ENCODE measurements around the gene TMEM179. TPM values are rescaled to one million over a fixed set of nuclear protein-coding genes. Genes with fewer than 3 reads are reported as not detected.

TMEM179 gene
- total RNA-seq, 2 donors from 2014 or later, result 0.38 TPM; not detected in 1

DNA sequence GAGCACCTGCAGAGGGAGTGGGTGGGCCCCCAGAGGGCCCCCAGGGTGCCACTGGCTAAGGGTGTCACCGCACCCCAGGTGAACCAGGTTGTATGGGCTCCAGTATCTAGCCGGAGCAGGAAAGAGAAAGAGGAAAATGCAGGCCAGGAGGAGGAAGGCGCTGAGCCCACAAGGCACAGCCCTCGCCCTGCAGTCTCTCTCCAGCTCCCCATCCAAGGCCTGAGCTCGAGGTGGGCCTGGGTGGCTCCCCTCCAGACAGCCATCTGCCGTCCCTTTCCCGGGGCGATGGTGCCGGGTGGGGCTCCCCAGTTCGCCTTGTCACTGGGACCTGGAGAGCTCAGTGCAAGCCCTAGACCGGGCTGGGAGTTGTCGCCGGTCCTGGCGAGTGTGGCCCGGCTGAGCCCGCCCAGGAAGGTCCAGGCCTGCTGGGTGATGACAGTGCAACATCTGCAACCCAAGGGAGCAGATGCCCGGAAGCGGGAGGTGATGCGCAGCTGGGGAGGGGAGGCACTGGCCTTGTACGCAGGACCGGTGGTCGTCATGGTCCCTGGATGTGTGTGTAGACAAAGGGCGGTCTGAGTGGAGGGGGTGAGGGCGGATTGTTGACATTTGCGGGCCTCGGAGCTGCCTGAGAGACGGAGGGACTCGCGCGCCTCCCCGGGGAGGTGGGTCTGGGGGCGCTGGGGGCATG, 716 bp downstream of the TMEM179 start:
- intact Hi-C loops (cut with DNase I), result no loop called here
- peak; percentile 58 for DNase-seq (ENCODE audit: low spot score)

DNA sequence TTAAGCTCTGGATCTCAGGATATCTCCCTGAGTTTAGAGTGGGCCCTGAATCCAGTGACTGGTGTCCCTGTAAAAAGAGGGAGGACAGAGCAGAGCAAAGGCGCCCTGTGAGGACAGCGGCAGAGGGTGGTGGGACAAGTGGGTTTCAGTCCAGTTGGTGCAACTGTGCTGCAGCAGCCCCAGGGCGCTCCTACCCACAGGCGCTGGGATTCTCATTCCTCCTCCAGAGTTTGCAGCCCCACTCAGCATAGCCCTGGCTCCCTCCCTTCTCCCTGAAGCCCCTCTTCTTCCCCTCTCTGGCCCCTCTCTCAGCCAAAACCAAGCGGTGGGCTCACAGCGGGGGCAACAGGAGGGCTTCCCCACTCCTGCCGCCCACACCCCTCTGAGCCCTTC, 1.6 kb downstream of the TMEM179 start:
- intact Hi-C loops (cut with DNase I), result no loop called here
- DNase-seq (ENCODE audit: low spot score), result no peak

DNA sequence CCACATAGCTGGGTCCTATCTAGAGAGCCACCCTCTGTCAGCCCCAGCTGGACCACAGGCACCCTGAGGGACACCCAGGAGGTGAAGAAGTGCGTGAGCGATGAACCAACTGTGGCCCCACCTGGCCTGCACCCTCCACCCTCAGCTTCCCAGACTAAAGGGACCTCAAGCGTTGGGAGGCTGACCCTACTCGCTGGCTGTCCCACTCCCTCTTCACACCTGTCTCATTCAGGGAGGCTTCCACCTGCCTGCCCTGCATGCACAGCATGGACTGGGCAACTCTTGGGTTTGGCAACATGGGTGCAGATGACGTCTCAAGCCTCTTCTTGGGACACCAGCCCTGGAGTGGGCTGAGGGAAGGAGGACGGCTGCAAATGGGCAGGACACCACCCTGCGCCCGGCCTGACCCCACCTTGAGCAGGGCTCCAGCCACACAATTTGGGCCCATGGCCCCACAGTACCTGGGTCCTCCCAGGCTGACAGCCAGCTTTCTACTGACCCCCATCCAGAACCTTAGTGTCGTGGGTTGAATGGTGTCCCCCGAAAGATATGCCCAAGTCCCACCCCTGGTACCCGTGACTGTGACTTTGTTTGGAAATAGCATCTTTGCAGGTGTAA, 2.1 kb downstream of the TMEM179 start:
- intact Hi-C loops (cut with DNase I), result no loop called here
- DNase-seq (ENCODE audit: low spot score), result peak; percentile 74

DNA sequence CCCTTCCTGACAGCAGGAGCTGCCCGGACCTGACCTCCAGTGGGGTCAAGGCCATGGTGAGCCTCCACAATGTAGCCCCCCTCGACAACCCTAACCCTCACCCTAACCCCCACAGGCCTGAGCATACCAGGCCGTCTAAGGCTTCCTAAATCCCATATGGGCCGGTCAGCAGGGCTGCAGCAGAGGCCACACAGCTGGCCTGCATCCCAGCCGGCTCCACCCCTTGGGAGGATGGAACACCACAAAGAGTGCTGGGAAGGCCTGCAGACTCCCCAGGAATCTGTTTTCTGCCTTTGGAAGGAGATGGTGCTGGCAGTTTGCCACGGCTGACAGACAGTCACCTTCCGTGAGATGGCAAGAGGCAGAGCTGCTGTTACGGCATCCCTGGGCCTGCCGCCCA, 2.8 kb downstream of the TMEM179 start:
- peak; percentile 59 for DNase-seq (ENCODE audit: low spot score)
- intact Hi-C loops (cut with DNase I), result no loop called here

DNA sequence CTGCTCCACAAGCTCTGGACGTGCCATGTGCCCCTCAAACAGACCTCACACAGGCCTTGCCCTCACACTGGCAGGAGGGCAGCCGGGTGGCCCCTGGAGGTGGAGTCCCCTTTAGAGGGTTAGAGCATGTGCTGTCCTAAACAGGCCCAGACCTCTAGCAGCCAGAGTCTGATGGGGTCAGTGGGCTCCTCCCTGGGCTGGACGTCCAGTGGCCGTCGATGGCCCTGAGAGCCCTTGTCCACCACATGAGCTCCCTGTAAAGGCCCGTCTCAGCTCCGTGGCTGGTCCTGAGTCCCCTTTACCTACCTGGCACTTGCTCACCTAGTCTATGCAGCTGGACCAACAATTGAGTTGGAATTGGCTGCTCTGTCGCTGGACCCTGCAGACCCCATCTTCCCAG, 3.8 kb downstream of the TMEM179 start:
- peak; percentile 62 for DNase-seq (ENCODE audit: low spot score)
- intact Hi-C loops (cut with DNase I), result no loop called here

DNA sequence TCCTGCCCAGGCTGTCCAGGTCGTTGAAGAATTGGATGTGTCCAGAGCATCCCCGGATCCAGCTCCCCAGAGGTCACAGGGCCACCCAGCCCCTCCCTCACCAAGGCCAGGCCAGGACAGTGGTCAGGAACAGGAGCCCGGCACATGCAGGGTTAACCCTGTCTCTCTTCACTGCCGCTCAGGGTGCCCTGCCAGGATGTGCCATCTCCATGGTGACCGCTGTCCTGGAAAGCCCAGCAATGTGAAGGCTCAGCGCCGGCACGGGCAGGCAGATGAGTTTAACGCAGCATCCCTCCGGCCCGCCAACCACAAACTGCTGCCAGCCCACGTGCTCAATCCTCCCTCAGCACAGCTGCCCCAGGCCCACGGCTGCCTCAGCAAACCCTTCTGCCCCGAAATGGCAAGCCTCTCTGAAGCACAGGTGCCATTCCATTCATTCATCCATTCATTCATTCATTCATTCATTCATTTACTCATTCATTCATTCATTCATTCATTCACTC, 4.4 kb downstream of the TMEM179 start:
- peak; percentile 73 for DNase-seq (ENCODE audit: low spot score)
- intact Hi-C loops (cut with DNase I), result no loop called here

DNA sequence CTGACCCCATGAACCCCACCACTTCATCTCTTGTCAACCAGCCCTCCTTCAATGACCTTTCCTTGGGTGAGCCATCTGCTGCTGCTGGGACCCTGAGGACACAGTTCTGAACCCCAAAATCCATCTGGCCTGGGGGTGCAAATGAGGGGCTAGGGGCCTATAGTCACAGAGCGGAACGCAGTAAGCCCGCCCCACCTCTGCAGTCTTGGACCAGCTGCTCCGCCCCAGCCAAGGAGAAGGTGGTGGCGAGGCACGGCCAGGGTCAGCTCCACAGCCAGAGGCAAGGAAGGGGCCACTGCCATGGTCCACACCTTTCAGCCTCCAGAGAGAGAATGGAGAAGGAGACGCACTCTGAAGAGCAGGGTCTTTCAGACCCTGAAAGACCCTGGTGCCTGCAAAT, 5.1 kb downstream of the TMEM179 start:
- DNase-seq (ENCODE audit: low spot score), result peak; percentile 65
- intact Hi-C loops (cut with DNase I), result no loop called here

DNA sequence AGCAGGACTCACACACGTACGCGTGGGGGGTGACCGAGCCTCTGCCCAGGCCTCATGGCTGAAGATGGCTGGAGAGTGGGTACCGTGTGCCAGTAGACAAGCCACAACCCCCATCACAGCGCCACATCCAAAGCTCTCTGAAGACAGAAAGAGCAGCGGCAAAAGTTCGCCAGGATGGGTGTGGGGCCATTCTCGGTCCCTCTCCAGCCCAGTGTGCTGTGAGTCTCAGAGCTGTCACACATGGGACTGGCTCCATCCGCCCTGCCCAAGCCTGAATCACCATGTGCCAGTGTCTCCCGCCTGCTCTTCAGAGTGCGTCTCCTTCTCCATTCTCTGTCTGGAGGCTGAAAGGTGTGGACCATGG, 5.7 kb downstream of the TMEM179 start:
- DNase-seq (ENCODE audit: low spot score), result no peak
- intact Hi-C loops (cut with DNase I), result no loop called here

DNA sequence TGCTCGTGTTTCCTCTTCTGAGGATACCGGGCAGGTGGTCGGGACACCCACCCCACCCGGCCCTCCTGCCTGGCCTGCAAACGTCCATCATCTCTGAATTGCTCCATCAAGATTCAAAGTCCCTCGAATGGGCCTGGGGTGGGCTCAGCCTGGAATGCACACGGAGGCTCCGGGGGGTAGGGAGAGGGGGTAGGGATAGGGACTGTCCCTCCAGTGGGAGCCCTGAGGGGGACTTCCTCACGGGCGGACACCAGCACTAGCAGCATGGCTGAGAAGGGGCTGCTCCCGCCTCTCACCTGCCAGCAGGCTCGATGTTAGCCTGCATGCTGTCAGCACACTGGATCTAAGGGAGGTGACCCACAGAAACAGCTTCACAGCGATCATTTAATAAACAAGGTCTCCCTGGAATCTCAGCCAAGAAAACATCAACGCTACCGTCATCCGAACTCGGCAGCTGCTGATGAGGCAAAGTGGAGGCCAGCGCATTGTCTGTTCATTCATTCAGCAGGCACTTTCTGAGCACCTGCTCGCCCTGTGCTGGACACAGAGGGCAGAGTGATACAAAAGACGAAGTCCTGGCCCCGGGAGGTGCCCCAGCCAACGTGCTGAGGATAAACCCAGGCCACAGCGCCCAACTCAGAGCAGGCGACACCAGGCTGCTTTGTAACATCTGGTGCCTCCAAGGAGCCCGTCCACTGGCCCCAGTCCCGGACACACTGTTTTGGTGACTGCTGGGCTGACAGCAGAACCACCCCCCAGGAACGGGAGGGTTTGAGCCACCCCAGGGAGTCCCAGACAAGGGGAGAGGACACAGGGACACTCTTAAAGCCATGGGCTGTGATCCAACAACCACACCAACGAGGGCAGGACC, 6.3 kb downstream of the TMEM179 start:
- DNase-seq (ENCODE audit: low spot score), result peak; percentile 71
- intact Hi-C loops (cut with DNase I), result no loop called here

DNA sequence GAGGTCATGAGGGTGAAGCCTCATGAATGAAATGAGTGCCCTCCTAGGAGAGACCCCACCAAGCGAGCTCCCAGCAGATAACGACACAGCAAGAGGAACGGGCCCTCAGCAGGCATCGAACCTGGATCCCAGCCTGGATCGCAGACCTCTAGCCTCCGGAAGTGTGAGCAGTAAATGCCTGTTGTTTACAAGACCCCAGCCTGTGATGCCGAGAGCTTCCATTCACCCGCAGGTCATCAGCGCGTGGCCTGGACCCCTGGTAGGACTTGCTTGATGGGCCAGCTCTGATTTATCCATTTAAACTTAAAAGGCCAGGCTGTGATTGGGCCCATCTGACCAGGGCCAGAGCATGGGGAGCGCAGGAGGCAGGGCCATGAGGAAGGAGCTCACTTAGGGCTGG, 7.0 kb downstream of the TMEM179 start:
- intact Hi-C loops (cut with DNase I), result no loop called here
- peak; percentile 64 for DNase-seq (ENCODE audit: low spot score)

DNA sequence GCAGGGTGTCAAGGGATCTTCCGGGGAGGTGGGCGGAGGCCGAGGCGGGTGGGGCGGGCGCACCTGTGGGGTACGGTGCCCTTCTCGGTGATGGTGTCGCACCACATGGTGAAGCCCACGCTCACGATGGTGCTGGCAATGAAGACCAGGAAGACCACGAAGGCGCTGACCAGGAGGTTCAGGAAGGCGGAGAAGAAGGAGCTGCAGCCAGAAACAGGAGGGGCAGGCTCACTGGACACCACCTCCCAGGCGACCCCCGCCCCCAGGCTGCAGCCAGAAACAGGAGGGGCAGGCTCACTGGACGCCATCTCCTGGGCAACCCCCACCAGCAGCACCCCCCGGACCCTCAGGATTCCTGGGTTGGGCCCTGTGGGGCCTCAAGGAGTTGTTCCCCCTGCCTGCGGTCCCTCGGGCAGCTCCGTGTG, 7.6 kb downstream of the TMEM179 start:
- intact Hi-C loops (cut with DNase I), result no loop called here
- DNase-seq (ENCODE audit: low spot score), result peak; percentile 78

DNA sequence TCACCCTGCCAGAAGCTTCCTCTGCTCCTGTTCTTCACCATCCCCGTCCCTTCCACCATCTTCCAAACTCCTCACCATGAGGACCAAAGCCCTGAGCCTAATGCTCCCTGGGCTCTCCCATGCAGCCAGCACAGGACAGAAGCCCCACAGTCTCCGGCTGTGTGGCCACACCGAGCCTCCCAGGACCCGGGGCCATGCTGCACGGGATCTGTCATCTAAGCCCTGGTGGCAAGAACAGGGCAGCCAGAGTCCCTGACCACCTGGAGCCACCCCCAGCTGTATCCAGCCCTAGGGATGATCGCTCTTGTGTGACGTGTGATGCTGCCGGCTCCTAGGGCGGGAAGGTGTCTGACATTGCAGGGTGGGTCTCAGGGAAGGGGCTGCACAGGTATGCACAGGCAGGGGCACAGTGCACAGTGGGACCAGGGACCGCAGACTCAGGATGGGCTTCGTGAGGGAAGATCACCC, 8.1 kb downstream of the TMEM179 start:
- intact Hi-C loops (cut with DNase I), result no loop called here
- peak; percentile 48 for DNase-seq (ENCODE audit: low spot score)

DNA sequence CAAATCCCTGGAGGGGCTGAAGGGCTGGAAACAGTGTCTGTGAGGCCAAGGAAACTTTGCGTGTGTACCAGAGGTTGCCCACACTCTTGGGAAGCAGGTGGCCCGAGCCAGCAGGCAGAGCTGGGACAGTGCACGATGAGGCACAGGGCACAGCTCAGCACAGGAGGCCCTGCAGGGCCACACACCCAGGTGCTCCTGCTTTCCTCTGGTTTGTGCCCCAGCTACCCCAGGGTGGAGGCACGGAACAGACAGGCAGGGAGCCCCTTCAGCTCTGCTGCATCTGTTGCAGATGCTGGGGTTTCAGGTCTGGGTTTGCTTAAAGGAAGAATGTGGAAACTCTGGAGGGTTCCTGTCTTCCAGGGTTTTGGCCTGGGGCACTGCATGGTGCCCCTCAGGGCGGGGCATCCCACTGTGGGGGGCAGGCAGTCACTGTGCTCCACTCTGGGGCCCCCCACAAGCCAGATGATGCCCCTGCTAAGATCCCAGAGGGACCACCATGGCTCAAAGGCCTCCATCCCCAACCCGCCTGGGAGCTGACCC, 8.6 kb downstream of the TMEM179 start:
- intact Hi-C loops (cut with DNase I), result no loop called here
- DNase-seq (ENCODE audit: low spot score), result no peak

DNA sequence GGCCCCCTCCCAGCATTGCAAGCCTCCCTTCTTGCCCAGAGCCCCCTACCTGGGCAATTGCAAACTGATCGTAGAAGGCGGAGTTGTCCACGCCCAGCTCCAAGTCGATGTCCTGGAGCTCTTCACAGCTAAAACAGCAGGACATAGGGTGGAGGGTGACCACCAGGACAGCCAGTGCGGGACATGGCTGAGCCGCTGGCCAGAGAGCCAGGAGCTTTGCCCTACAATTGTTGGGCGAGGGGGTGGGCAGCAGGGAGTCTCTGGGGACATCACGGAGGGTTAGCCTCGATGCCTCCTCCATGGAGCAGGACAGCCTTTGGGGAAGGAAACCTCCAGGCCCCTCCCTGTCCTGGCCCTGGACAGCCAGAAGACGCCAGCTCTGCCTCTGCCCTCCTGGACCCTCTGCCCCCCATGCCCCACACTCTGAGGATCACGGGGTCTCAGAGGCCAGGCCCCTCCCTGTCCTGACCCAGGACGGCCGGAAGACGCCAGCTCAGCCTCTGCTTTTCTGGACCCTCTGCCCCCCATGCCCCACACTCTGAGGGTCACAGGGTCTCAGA, 9.4 kb downstream of the TMEM179 start:
- no peak for DNase-seq (ENCODE audit: low spot score)
- intact Hi-C loops (cut with DNase I), result no loop called here

DNA sequence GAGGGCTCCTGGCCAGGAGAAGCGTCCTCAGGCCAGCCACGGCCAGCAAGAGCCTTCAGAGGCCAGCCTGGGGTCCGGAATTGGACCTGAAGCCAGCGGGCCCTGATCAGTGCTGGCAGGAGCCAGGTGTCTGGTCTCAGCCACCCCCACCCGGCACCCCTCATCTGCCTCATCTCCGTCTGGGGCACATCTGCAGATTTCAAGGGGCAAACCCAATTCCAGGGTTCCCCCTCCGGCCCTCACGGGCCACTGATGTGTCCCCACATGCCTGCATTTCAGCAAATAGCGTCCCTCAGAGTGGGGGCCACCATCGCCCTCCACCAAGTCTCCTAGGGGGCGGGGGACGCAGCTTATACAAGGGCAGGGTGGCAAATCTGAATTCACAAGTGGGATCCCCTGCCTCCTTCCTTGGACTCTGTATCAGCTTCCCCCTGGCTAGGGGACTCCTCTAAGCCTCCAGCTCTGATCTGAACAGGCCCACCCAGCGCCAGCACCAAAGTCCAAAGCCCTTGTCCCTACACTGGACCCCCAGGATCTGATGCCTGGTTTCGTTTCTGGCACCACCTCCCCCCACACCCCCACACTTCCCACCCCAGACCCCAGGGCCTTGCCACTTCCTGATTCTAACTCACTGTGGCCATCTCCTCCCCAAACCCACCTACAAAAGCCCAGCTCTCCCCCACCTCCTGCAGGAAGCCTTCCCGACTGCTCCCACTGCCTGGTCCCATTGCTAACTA, 10.1 kb downstream of the TMEM179 start:
- peak; percentile 52 for DNase-seq (ENCODE audit: low spot score)
- intact Hi-C loops (cut with DNase I), result no loop called here

DNA sequence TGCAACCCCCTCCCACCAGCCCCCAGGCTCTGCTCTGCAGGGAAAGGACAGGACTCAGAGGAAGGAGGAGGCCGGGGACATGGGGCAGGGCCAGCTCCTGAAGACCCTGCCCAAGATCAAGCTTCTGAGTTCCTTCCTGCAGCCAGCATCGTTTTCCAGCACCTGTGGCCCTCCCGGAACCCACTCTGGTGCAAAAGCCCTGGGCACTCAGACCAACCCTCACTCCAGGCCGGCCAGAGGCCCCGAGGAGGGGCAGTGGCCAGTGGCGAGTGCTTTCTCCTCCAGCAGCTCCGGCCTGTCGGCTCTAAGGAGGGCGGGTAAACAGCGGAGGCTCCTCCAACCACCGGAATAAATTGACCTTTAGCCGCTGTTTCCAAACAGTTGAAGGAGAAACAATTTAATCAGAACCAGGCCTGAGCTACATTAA, 10.8 kb downstream of the TMEM179 start:
- intact Hi-C loops (cut with DNase I), result no loop called here
- no peak for DNase-seq (ENCODE audit: low spot score)

DNA sequence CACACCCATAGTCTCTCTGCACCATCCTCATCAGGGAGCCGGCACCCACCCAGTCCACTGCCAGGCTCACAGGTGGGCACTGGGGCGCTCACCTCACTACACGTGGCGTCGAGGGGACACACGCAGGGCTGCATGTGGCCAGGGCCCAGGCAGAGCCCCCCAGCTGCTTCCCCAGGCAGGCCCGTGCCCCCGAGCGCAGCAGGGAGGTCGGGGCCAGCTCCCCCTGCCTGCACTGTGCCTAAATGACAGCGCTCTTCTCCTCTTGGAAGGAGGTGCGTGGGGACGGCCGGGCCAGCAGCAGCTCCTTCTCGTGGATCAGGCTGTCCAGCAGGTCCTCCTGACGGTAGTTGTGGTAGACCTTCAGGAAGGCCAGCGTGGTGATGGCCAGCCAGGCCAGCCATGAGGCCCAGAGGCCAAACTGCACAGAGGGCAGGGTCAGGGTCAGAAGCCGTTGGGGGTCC, 11.3 kb downstream of the TMEM179 start:
- intact Hi-C loops (cut with DNase I), result no loop called here
- DNase-seq (ENCODE audit: low spot score), result peak; percentile 68

DNA sequence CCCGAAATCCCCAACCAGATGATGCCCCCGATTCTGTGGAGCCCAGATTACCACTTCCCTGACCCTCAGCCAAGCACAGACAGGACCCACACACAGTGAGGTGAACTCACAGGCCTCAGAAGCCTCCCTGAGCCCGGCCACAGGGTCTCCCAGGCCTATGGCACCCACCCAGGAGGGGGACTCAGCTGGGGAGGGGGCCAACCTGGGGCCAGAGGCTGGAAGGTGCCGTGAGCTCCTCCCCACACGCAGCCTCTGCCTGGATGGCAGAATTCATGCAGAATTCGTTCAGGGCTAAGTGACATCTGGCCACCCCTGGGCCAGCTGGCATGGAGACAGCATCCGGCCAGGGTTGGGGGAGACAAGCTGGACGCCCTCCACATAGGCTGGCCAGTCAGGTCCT, 11.8 kb downstream of the TMEM179 start:
- intact Hi-C loops (cut with DNase I), result no loop called here
- peak; percentile 71 for DNase-seq (ENCODE audit: low spot score)

DNA sequence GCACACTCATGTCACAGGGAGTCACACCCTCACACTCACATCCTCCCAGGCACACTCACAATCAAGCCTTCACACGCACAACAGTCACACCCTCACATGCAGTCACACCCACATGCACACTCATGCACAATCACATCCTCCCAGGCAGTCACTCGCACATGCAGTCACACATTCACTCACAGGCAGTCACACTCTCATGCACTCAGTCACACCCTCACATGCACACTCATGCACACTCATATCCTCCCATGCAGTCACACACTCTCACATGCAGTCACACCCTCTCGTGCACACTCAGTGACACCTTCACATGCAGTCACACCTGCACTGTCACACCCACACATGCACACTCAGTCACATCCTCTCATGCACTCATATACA, 12.3 kb downstream of the TMEM179 start:
- intact Hi-C loops (cut with DNase I), result no loop called here
- no peak for DNase-seq (ENCODE audit: low spot score)
